SK-MEL-5 (cell line): ENCODE measurements around the gene NR2F2. TPM values are rescaled to one million over a fixed set of nuclear protein-coding genes. Genes with fewer than 3 reads are reported as not detected.

Source experiments
- DNase-seq: peaks from one replicate; pipeline ENCODE4 v3.0.0-alpha.2; 2016; ENCODE audit warnings: low read depth, low spot score
- in situ Hi-C: cut with HindIII; loops from 2 replicates; pipeline ENCODE4 v1.10.0; 2016; ENCODE audit warnings: low sequenced_read_pairs, high pct_unique_total_duplicates, low pct_unique_long_range_greater_than_20kb
- polyA plus RNA-seq, 2 experiments: library from polyadenylated mRNA; depleted of rRNA; stranded (reverse); fragments of >200 nt; gene quantifications; 2 replicates each; pipeline ENCODE4 v1.2.3, GENCODE V29; 2015
- total RNA-seq: library from RNA; depleted of rRNA; stranded (reverse); fragments of >200 nt; shearing (Covaris generic); gene quantifications from 2 replicates; pipeline ENCODE4 v1.2.3, GENCODE V29; 2014; rRNA removed

The NR2F2 gene
- total RNA-seq: 1.9 and 2.9 TPM in 2 replicates
- 8.4 and 9.5 TPM in 2 replicates for polyA plus RNA-seq (2015; cell fraction: cytosol; rRNA removed)
- polyA plus RNA-seq (2015; cell fraction: nucleus; rRNA removed): 1.3 and 2.6 TPM in 2 replicates

GRCh38 chr15:96330450-96331143, at the start of gene NR2F2:
NR2F2 (plus strand) TSS chr15:96330700; CDS start chr15:96332106, 1,406 bp downstream.
- in situ Hi-C loops: no loop called here
- DNase-seq: peak; percentile 94

- DNase-seq: peak; percentile 11
Observed at GRCh38 chr15:96285305-96285704, 45.2 kb upstream of the NR2F2 start.

GRCh38 chr15:96285729-96286254, 44.7 kb upstream of the NR2F2 start:
- in situ Hi-C loops: no loop called here
- DNase-seq: no peak

More at GRCh38 chr15:96285305-96285704, 45.2 kb upstream of the NR2F2 start:
- in situ Hi-C loops: no loop called here

GRCh38 chr15:96290679-96291078, 39.8 kb upstream of the NR2F2 start:
- DNase-seq: no peak
- in situ Hi-C loops: no loop called here

- in situ Hi-C loops: no loop called here
- DNase-seq: no peak
Observed at GRCh38 chr15:96292635-96293034, 37.9 kb upstream of the NR2F2 start.

GRCh38 chr15:96293441-96293840, 37.1 kb upstream of the NR2F2 start:
- no peak for DNase-seq
- in situ Hi-C loops: no loop called here

GRCh38 chr15:96294766-96295165, 35.7 kb upstream of the NR2F2 start:
- no peak for DNase-seq
- in situ Hi-C loops: no loop called here

- DNase-seq: no peak
- in situ Hi-C loops: no loop called here
Observed at GRCh38 chr15:96296264-96296663, 34.2 kb upstream of the NR2F2 start.

GRCh38 chr15:96297783-96298182, 32.7 kb upstream of the NR2F2 start:
- in situ Hi-C loops: no loop called here
- DNase-seq: no peak

- in situ Hi-C loops: no loop called here
Observed at GRCh38 chr15:96298217-96298616, 32.3 kb upstream of the NR2F2 start.

GRCh38 chr15:96300836-96301235, 29.7 kb upstream of the NR2F2 start:
- no peak for DNase-seq
- in situ Hi-C loops: no loop called here

More at GRCh38 chr15:96298217-96298616, 32.3 kb upstream of the NR2F2 start:
- DNase-seq: no peak

GRCh38 chr15:96303503-96304056, 26.9 kb upstream of the NR2F2 start:
- in situ Hi-C loops: no loop called here
- no peak for DNase-seq

- DNase-seq: no peak
- in situ Hi-C loops: no loop called here
Observed at GRCh38 chr15:96304839-96305238, 25.7 kb upstream of the NR2F2 start.

- in situ Hi-C loops: no loop called here
- no peak for DNase-seq
Observed at GRCh38 chr15:96306321-96306720, 24.2 kb upstream of the NR2F2 start.

GRCh38 chr15:96307856-96308394, 22.6 kb upstream of the NR2F2 start:
- no peak for DNase-seq
- in situ Hi-C loops: no loop called here

- DNase-seq: no peak
- in situ Hi-C loops: no loop called here
Observed at GRCh38 chr15:96309143-96309660, 21.3 kb upstream of the NR2F2 start.

GRCh38 chr15:96311256-96311955, 19.1 kb upstream of the NR2F2 start:
- DNase-seq: no peak
- in situ Hi-C loops: no loop called here

GRCh38 chr15:96311956-96312294, 18.6 kb upstream of the NR2F2 start:
- DNase-seq: no peak
- in situ Hi-C loops: no loop called here
